8988T (cell line): Measurements from ENCODE around the gene TLR9.
"Not testable (repeated sequence)": the region's sequence is repeated elsewhere in the genome, so short reads cannot be mapped to it uniquely, and the experiment has no call there.

Experiments used
- DNase-seq: peaks from one replicate; pipeline ENCODE4 v3.0.0; 2011

The TLR9 gene

GRCh38 chr3:52194485-52195290 is 30.8 kb downstream of the TLR9 start:
- DNase-seq = no peak

DNA sequence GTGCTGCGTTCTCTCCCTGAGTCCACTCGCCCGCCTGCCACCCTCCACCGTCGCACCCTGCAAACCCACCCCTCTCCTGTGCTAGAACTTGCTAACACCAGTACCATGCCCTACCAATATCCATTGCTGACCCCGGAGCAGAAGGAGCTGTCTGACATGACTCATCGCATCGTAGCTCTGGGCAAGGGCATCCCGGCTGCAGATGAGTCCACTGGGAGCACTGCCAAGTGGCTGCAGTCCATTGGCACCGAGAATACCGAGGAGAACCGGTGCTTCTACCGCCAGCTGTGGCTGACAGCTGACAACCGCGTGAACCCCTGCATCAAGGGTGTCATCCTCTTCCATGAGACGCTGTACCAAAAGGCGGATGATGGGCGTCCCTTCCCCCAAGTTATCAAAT is 32.4 kb downstream of the TLR9 start:
- DNase-seq = no peak

DNA sequence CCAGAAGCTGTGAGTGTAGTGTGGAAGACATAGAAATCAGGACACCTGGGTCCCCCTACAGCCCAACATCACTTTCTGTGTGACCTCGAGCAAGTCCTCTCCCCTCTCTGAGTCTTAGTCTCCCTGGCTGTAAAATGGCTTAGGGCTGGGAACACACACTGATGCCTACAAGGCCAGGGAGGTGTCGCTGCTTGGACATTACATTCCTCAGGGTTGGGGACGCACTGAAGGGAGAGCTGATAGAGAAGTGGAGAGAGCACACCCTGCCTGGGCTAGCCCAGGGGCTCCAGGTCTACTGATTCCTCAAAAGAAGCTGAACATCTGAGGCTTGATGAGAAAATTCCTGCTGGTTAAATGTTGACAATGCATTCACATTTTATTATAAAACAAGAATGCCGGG is 33.8 kb downstream of the TLR9 start:
- no peak for DNase-seq

DNA sequence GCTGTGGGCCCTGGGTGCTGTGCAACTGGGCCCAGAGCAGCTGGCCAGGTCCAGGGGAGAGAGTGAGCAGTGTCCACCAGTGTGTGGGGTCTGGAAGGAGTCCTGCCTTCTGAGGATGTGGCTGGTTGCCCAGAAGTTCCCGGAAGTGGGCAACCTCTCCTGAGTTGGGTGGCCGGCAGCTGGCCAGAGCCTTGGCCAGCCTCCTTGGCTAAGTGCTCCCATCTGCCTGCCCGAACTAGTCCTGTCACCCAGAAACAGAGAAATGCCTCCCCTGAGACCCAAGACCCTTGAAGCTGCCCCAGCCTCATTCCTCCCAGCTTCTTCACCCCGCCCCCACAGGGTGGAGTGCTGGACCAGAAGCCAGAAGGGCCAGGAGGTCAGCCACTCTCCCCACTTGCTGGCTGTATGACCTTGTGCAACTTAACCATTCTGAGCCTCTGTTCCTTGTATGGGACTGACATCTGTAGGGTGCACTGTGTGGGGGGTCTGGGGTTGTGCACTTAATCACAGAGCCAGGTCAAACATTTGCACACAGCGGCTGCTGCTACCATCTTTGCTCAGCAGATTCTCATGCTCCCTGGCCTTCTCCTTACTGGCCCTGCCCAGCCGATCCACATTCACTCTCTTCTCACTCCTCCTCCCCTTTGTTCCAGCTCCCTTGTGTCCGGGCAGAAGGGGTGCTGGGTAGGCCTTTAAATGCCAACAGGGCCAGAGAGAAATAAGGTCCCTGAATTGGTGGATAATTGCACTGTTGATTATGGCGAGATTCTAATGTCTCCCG is 35.0 kb downstream of the TLR9 start:
- DNase-seq = no peak

GRCh38 chr3:52188556-52188955 is 36.9 kb downstream of the TLR9 start:
- no peak for DNase-seq

DNA sequence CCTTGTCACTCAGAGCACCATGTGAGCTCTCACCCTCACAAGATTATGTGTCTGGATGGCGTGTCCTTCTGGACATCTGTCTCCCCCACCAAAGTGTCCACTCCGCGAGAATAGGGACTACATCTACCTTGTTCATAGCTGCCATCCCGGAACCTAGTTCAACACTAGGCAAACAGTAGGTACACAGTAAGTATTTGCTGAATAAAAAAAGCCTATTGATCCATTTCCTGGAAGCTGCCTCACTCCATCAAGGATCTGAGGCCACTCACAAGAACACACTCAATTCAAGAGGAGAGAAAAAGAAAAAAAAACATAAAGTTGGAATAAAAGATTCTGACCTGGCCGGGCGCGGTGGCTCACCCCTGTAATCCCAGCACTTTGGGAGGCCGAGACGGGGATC is 38.7 kb downstream of the TLR9 start:
- DNase-seq = no peak

DNA sequence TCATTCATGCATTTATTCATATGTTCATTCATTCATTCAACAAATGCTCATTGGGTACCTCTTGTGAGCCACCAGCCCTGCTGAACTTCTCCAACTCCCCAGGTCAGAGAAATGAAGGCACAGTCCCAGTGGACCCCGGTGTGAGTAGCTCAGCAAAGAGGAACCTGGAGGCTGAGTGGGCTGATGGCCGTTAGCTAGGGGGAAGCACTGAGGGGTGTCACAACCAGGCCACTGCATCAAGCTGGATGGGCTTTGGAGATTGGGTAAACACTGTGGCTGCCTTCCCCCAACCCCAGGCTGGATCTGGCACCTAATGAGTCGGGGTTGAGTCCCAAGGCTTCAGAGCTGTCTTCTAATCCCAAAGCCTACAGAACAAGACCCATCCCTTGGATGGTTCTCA is 39.6 kb downstream of the TLR9 start:
- no peak for DNase-seq

DNA sequence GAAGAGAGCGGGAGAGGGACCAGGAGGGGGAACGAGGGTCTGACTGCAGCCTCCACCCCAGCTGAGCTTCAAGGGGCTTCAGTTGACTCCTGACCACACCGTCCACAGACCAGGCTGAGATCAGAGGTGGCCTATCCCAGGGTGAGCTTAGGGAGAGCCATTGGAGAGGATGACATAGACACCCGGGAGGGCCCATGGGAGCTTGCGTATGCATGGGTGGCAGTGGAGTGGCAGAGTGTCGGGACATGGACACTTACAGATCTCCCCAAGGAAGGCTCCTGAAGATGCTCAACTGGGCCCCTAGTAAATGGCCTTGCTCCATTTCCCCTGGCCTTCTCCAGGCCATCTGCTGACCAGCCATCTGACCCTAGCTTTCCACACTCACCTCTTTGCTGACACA is 40.1 kb downstream of the TLR9 start:
- DNase-seq = no peak

- DNase-seq = no peak
Observed at GRCh38 chr3:52184690-52185089, 40.8 kb downstream of the TLR9 start.

- DNase-seq = no peak
Observed at GRCh38 chr3:52183786-52184445, 41.5 kb downstream of the TLR9 start.

- DNase-seq = no peak
Observed at GRCh38 chr3:52182691-52183090, 42.8 kb downstream of the TLR9 start.

- DNase-seq = no peak
Observed at GRCh38 chr3:52182196-52182595, 43.2 kb downstream of the TLR9 start.

DNA sequence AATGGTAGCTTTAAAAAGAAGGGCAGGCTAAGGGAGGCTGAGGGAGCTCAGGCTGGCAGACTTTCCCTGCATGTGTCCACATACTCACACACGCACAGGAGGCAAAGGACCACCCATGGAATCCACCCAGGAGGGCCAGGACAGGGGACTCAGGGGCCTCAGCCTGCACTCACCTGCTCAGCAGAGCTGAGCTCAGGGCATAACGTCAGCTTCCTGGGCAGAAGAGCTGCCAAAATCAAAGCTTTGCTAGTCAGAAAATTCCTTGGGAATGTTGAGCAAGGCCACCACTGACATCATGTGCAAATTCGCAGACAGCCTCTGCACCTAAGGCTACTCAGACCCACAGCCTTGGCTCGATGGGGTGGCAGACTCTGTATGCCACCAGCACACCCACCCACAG is 43.9 kb downstream of the TLR9 start:
- DNase-seq = no peak

GRCh38 chr3:52178537-52178936 is 46.9 kb downstream of the TLR9 start:
- DNase-seq = no peak

- DNase-seq = not testable (repeated sequence)
Observed at GRCh38 chr3:52178126-52178525, 47.3 kb downstream of the TLR9 start.

- no peak for DNase-seq
Observed at GRCh38 chr3:52177701-52178042, 47.8 kb downstream of the TLR9 start.

GRCh38 chr3:52176951-52177700 is 48.3 kb downstream of the TLR9 start:
- no peak for DNase-seq

- no peak for DNase-seq
Observed at GRCh38 chr3:52176180-52176752, 49.2 kb downstream of the TLR9 start.

DNA sequence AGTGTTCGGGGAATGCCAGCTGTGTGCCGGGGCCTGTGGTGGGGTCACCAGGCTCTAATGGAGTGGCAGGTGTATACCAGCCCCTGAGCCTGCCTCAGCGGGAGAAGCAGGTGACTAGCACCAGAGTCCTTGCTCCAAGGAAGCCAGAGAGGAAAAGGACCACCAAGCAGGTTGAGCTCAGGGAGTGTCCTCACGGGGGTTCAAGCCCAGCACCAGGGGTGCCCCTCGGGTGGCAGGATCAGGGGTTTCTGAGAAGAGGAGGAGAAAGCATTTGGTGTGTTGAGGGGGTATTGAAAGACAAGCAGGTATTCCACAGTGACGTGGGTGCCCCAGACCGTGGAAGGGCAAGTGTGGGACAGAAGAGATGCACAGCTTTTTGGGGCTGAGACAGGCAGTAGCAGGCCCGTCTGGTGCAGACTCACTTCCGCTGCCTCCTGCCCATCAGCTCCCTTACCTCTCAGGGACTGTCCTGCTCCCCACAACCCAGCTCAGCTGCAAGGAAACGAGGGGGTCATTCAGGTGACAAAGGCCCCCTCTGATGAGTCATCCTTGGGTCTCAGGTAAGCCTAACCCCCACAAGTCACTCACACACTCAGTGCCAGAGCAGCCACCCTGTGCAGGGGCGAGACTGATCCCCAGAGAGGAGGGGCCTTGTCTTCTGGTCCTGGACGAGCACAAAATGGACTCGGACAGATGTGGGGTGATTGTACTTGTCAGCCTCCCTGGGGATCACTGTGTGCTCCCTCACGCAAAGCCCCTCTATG is 49.8 kb downstream of the TLR9 start:
- DNase-seq = no peak

GRCh38 chr3:52174896-52175295 is 50.5 kb downstream of the TLR9 start:
- DNase-seq = no peak

GRCh38 chr3:52173101-52173500 is 52.3 kb downstream of the TLR9 start:
- DNase-seq = no peak

DNA sequence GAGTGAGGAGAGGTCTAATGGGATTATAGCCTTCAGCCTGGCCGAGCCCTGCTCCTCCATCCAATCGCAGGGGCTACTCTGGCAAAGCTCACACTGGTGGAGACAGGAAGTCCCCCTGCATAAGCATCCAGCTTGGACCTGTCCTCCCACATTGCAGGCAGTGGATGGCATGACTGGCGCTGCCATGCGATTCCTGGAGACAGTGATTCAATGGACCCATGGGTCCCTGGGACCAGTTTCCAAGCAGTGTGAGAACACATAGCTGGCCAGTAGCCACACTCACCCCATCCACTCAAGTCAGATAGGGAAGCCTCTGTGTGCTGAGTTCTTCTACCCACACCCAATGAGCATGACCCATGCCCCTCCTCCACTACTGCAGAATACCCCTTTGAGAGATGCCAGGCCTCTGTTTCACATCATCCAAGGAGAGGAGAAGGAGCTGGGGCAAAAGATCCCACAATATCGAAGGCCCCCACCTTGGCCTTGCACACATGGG is 53.1 kb downstream of the TLR9 start:
- no peak for DNase-seq
